ENCODE results near the gene PIGP. TPM values are rescaled to one million over a fixed set of nuclear protein-coding genes. Genes with fewer than 3 reads are reported as not detected.

Gene PIGP
- total and polyA plus RNA-seq, 2 donors (not counting 3 experiments of a cell fraction or from before 2014, with no cell fraction given): 11.4 to 18.9 TPM

DNA sequence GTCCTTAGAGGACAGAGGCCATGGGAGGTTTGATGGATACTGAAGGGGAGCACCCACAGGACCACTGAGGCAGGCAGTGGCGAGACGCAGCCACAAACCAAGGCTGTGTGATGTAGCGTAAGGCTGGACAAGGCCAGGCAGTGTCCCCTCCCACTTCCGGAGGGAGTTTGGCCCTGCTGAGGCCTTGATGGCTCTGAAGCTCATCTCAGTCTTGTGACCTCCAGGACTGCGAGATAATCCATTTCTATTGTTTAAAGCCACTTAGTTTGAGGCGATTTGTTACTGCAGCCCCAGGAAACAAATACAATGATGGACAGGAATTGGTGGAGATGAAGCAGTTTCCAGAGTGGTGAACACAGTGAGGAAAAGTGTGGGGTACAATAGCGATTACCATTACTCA, 15.3 kb downstream of the PIGP start:
- FAIRE-seq (no peak), DNase-seq (ENCODE audit: low read depth, low spot score) (no peak)
- CTCF ChIA-PET: no interaction called here
- Histone ChIP-seq H4K20me1 (replicated peaks; ENCODE audit: control insufficient read depth, extremely low read depth, insufficient read depth, low read length) (no peaks in the 10 kb centered on the region), H3K4me1 (ENCODE audit: control insufficient read depth, extremely low read depth, insufficient read depth, low read length) (peaks cover 4% of the 10 kb centered on the region), H3K9me1 (replicated peaks; ENCODE audit: control insufficient read depth, extremely low read depth, insufficient read depth, low read length) (no peaks in the 10 kb centered on the region), H3K9ac (replicated peaks; ENCODE audit: extremely low read depth, insufficient read depth, low read length) (no peak overlapping the region), H3K4me2 (ENCODE audit: insufficient read depth, low read length) (no peak overlapping the region), H3K36me3 (ENCODE audit: control insufficient read depth in 2 of 2, extremely low read depth in 1 of 2, insufficient read depth in 2 of 2, low read length in 2 of 2) (no peaks in the 10 kb centered on the region), H2AFZ (ENCODE audit: low read depth, low read length) (no peak overlapping the region), H3K27ac (ENCODE audit: insufficient read depth, low read depth, low read length) (no peak overlapping the region), H3K27me3 (ENCODE audit: control insufficient read depth in 2 of 2, insufficient read depth in 2 of 2, low read length in 2 of 2) (peaks cover 0 to 13% of the 10 kb centered on the region in 2 experiments), H3K79me2 (ENCODE audit: control insufficient read depth, insufficient read depth, low read length) (no peaks in the 10 kb centered on the region), H3K9me3 (replicated peaks; ENCODE audit: control insufficient read depth, insufficient read depth, low read length) (no peaks in the 10 kb centered on the region), H3K4me3 (replicated peaks in 1 of 3; ENCODE audit: insufficient read depth in 1 of 3, low read depth in 1 of 3, low read length in 3 of 3) (no peak overlapping the region)
- intact Hi-C loops (cut with micrococcal nuclease) (no loop called here), dilution Hi-C loops (cut with MboI; ENCODE audit: extremely low pct_ligation_motif_present, low sequenced_read_pairs) (no loop called here)
- TF ChIP-seq, protein P1, sequence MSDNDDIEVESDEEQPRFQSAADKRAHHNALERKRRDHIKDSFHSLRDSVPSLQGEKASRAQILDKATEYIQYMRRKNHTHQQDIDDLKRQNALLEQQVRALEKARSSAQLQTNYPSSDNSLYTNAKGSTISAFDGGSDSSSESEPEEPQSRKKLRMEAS (IDR thresholded peaks at IDR 0.05; ENCODE audit: insufficient read depth, insufficient read length): no peak
- TF ChIP-seq, protein P2, sequence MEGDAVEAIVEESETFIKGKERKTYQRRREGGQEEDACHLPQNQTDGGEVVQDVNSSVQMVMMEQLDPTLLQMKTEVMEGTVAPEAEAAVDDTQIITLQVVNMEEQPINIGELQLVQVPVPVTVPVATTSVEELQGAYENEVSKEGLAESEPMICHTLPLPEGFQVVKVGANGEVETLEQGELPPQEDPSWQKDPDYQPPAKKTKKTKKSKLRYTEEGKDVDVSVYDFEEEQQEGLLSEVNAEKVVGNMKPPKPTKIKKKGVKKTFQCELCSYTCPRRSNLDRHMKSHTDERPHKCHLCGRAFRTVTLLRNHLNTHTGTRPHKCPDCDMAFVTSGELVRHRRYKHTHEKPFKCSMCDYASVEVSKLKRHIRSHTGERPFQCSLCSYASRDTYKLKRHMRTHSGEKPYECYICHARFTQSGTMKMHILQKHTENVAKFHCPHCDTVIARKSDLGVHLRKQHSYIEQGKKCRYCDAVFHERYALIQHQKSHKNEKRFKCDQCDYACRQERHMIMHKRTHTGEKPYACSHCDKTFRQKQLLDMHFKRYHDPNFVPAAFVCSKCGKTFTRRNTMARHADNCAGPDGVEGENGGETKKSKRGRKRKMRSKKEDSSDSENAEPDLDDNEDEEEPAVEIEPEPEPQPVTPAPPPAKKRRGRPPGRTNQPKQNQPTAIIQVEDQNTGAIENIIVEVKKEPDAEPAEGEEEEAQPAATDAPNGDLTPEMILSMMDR (IDR thresholded peaks at IDR 0.05; ENCODE audit: extremely low read depth in 1 of 2, insufficient read depth in 1 of 2, low read depth in 1 of 2, low read length in 2 of 2): no peak
- TF ChIP-seq POLR2AphosphoS5 (IDR thresholded peaks at IDR 0.05; ENCODE audit: insufficient read depth, low read depth, low read length) (no peak), JUN (IDR thresholded peaks at IDR 0.05; ENCODE audit: borderline replicate concordance, insufficient read depth, insufficient read length, low read depth) (no peak), EZH2 (IDR thresholded peaks at IDR 0.05; ENCODE audit: borderline replicate concordance, low read depth, low read length, severe bottlenecking) (no peak), GATA2 (IDR thresholded peaks at IDR 0.05; ENCODE audit: insufficient read depth, insufficient read length, low read depth, low read length) (no peak), MYC (IDR thresholded peaks at IDR 0.05; ENCODE audit: low read depth, low read length) (no peak), POLR2A (IDR thresholded peaks at IDR 0.05; ENCODE audit: low read depth, low read length) (no peak), FOS (IDR thresholded peaks at IDR 0.05; ENCODE audit: borderline replicate concordance, insufficient read depth, low read length) (no peak)
- no TSS peak for BruUV-seq (replicated peaks)
- POLR2A ChIA-PET: no interaction called here

All from endothelial cell of umbilical vein (primary cell).